PFSK-1 (cell line): Measurements from ENCODE around the gene TM4SF5.

Source experiments
- POLR2AphosphoS5 ChIP-seq: IDR thresholded peaks from 2 replicates; pipeline ENCODE4 v1.6.1; 2012; ENCODE audit warnings: low read depth, mild to moderate bottlenecking, control low read depth, low read length, moderate library complexity
- TAF1 ChIP-seq: IDR thresholded peaks from 2 replicates; pipeline ENCODE4 v1.6.1; 2012; ENCODE audit warnings: low read length, control low read depth, borderline replicate concordance; ENCODE audit not compliant: insufficient read depth
- TF ChIP-seq, protein P1 (sequence below), 2 experiments: IDR thresholded peaks; 2 replicates each; pipeline versions ENCODE4 v1.6.1 to v1.8.0; 2011 to 2012; ENCODE audit warnings: low read depth in 2 of 2, low read length in 2 of 2, control low read depth in 1 of 2, inconsistent platforms in 1 of 2, mild to moderate bottlenecking in 1 of 2, moderate library complexity in 1 of 2; ENCODE audit not compliant: insufficient read depth in 1 of 2

DNA sequence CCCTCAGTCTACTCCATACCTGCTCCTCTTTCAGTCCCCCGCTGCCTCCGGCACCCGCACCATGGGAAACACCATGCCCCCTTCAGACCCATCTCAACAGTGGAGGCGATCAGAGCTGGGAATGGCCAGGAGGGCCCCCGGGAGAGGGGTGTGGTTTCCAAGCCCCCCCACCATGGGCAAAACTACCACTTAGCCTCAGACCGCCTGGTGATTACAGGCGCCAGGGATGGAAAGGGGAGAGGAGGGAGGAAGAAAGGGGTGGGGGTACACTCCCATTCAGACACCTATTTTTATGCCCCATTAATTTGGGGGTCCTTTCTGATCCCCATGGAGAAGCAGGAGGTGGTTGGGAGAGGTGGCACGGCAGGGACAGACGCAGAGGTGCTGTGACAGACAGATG is 30.5 kb downstream of the TM4SF5 start, which contains the start of gene C17orf114:
- TF ChIP-seq POLR2AphosphoS5 = no peak
- TF ChIP-seq, protein P1, sequence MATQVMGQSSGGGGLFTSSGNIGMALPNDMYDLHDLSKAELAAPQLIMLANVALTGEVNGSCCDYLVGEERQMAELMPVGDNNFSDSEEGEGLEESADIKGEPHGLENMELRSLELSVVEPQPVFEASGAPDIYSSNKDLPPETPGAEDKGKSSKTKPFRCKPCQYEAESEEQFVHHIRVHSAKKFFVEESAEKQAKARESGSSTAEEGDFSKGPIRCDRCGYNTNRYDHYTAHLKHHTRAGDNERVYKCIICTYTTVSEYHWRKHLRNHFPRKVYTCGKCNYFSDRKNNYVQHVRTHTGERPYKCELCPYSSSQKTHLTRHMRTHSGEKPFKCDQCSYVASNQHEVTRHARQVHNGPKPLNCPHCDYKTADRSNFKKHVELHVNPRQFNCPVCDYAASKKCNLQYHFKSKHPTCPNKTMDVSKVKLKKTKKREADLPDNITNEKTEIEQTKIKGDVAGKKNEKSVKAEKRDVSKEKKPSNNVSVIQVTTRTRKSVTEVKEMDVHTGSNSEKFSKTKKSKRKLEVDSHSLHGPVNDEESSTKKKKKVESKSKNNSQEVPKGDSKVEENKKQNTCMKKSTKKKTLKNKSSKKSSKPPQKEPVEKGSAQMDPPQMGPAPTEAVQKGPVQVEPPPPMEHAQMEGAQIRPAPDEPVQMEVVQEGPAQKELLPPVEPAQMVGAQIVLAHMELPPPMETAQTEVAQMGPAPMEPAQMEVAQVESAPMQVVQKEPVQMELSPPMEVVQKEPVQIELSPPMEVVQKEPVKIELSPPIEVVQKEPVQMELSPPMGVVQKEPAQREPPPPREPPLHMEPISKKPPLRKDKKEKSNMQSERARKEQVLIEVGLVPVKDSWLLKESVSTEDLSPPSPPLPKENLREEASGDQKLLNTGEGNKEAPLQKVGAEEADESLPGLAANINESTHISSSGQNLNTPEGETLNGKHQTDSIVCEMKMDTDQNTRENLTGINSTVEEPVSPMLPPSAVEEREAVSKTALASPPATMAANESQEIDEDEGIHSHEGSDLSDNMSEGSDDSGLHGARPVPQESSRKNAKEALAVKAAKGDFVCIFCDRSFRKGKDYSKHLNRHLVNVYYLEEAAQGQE (IDR thresholded peaks at IDR 0.05; ENCODE audit: insufficient read depth in 1 of 2, low read depth in 2 of 2, low read length in 2 of 2) = no peak
- no peak for TF ChIP-seq TAF1
